Posterior vena cava (tissue), 2 donors: ENCODE data around the gene DRC1. TPM values are rescaled to one million over a fixed set of nuclear protein-coding genes. Genes with fewer than 3 reads are reported as not detected.
A peak's percentile ranks its signal among the peaks of the same experiment; 100 is the strongest.

Experiments used
- DNase-seq: peaks from one replicate; pipeline ENCODE4 v3.0.0-alpha.2; 2020; ENCODE audit warnings: low spot score
- intact Hi-C, 2 donors: fragments of 100-400 bp; cut with DNase I; formaldehyde crosslinking; loops; one replicate each; pipeline versions ENCODE4 v1.14.1 to v1.14.2; 2022 to 2023
- total RNA-seq, 2 donors: library from RNA; stranded (reverse); fragmentation: NEBNext Ultra II Directional; extraction: Animal tissue kit (Norgen Biotek cat#: 25700); gene quantifications; one replicate each; pipeline ENCODE4 v1.2.1, GENCODE V29; 2021
- donor health status: DM: yes; HTN: yes; CAD: no.
- donor health status: DM: yes; HTN: yes; CAD: no.

Gene DRC1
- total RNA-seq, 2 donors from 2014 or later = not detected

DNA sequence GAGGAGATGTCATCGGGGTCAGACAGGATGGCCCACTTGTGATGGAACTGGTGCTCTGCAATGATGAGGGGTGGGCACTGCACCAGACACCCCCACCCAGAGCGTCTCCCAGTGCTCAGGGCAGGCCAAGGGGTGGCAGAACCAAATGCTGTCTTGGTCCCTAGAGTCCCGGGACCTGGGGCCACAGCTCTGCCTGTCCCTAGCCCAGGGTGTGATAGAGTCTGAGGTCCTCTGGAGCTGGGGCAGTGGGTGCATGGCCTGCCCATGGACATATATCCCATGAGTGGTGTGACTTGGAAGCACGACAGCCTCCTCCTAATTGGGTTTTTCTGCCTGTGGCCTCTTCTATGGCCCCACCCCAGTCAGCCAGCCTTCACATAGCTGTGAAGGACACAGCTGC lies 82.9 kb downstream of the DRC1 start:
- intact Hi-C loops = loop anchor here in 1 of 2 donors (10.0 kb wide), 1 partner anchor 1850 kb away; no protein-coding TSS in a partner anchor
- no peak for DNase-seq

DNA sequence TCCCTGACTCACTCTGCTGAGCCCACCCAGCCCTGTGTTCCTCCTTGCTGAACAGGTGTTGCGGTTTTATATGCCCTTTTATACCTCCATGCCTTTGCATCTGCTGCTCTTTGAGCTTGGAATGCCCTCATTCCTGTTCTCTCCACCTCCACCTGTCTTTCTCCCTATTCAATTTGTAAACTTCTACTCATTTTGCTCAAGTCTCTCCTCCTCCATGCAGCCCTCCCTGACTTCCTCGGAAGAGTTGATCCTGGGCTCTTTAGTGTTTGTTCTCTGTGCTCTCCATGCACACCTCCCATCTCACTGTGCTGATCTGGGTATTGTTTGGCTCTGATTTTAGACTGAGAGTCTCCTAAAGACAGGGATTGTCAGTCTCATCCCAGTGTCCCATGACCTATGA lies 83.4 kb downstream of the DRC1 start:
- intact Hi-C loops = loop anchor here in 1 of 2 donors (10.0 kb wide), 1 partner anchor 1850 kb away; no protein-coding TSS in a partner anchor

DNA sequence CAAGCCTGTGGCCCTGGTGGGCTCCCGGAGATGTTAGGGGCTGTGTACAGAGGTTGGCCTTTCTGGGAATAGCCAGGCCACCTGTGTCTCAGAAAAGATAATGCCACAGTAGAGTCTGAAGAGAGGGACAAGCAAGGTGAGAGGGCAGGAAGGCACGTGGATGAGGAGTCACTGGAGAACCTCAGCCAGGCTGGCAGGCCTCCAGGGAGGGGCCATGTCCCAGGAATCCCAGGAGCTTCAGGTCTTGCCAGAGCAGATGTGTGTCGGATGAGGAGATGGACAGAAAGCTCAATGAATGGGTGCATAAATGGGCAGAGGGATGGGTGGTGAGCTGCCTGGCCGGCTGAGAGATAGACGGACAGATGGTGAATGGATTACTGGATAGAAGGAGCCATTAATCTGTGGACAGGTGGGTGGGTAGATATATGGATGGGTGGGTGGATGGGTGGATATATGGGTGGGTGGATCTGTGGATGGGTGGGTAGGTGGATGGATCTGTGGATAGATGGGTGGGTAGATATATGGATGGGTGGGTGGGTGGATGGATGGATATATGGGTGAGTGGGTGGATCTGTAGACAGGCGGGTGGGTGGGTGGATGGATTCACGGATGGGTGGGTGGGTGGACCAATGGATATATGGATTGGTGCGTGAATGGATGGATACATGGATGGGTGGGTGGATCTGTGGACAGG lies 84.2 kb downstream of the DRC1 start:
- DNase-seq = no peak

More for the DNA sequence above, 83.4 kb downstream of the DRC1 start:
- no peak for DNase-seq

DNA sequence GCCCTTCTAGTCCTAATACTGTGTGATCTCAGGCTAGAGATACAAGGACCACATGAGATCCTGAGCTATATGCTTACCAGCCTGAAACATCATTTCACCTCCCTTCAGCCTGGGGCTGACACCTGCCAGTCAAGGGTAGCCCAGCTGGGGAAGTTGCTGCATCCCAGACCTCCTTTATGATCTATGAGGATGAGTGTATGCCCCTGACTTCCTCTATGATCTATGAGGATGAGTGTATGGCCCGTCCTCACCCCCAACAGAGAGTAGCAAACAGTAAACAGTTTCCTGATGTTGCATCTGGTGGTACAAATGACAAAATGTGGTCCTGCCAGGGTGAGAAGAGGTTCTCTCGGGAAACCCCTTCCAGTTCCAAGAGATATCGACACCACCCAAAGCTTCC lies 85.1 kb downstream of the DRC1 start:
- intact Hi-C loops = loop anchor here in 1 of 2 donors (10.0 kb wide), 1 partner anchor 1848 kb away; no protein-coding TSS in a partner anchor
- DNase-seq = no peak

More for the DNA sequence above, 84.2 kb downstream of the DRC1 start:
- intact Hi-C loops = loop anchor here in 1 of 2 donors (10.0 kb wide), 1 partner anchor 1849 kb away; no protein-coding TSS in a partner anchor

DNA sequence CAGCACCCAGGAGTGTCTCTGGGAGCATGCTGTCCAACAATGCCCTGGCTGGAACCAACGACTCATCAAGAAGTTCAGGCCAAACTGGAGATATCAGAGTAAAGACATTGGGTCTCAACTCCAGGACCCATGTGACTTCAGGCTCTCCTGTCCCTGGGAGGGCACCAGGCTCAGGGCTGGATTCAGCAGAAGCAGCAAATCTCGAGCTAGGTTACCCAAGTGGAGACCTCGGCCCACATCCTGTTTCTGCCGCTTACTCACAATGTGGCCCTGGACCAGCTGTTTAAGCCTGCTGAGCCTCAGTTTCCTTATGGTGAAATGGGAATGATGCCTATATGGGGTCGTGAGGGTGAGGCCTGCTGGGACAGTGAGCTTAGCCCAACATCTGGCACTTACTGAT lies 85.5 kb downstream of the DRC1 start:
- intact Hi-C loops = loop anchor here in 1 of 2 donors (10.0 kb wide), 1 partner anchor 1848 kb away; no protein-coding TSS in a partner anchor
- no peak for DNase-seq

DNA sequence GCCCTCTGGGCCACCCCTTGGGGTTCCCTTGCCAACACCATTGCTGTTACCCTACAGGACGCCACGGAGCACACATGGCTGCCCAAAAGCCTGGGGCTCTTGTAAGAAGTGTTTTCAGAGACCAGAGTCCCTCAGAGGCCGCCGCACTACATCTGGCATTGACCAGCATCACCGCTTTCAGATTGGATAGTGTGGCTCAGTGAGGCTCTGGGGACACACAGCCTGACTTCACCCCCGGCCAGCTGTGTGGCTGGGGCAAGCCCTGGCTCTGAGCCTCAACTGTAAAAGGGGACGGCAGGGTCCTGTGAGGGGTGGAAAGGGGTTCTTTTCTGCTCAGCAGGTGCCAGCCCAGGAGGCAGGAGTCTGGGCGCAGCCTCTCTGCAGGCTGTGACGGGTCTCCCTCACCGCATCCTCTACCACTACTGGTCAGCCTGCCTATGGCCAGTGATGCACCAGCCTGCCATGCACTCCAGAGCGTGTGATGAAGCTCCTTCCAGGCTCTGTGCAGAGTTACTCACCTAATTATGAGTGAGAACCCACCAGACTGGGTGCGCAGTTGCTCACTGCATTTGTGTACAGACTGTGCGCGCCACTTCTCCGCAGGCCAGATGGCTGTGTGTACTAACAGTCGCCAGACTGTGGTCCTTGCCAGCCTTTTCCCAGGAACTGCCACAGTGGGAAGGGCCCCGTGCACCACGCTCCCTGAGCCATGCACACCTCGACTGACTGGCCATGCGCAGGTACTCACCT lies 86.9 kb downstream of the DRC1 start:
- no peak for DNase-seq
- intact Hi-C loops = loop anchor here in 1 of 2 donors (10.0 kb wide), 1 partner anchor 1846 kb away; no protein-coding TSS in a partner anchor

DNA sequence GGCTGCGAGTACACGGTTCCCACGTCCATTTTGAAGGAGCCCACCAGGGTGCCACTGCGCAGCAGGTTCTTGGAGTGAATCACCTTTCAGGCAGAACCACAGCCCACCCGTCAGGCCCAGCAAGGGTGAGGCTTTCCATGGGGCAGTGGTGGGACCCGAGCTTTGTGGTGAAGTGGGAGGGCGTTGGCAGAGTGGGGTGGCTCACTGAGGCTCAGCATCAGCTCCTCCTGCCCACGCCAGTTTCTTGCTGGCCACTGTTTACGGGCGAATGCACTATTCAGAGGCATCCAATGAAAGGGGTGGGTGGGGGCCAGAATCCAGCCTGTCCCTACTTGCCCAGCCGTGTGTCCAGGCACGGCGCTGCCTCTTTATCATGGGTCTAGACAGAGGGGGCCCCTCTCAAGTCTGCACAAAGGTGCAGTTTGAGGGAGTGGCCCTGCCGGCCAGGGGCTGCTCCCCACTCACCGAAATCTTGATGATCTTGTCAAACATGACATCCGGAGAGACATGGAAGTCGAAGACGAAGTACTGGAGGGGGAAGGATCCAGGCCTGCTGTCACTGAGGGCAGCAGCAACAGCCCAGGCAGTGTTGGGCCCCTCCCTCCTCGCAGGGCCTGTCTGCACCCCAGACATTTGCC lies 87.6 kb downstream of the DRC1 start:
- DNase-seq = no peak
- intact Hi-C loops = loop anchor here in 1 of 2 donors (10.0 kb wide), 1 partner anchor 1845 kb away; no protein-coding TSS in a partner anchor

DNA sequence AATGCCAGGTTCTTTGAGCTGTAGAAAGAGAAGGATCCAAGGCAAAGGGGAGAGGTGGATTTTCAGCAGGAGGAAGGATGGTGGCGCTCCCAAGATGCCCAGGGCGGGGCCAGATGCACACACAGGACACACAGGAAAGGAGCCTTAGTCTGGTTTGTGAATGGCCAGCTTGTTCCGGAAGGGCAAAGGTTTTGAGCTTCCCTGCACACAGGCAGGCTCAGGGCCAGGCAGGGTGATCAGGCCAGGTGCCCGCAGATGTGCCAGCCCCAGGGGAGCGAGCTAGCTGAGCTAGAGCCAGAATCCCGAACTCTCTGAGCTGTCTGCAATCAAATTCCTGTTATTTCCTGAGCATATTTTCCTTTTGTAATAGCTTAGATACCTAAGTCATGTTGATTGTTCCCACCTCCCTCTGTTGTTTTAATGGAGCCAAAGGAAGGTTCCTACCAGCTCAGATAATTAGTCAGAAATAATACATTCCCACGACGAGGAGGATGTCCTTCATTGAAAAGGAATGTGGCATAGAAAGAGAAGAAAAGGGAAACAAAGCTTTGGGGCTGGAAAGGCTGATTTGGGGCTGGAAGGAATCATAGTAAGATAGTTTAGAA lies 89.9 kb downstream of the DRC1 start:
- no peak for DNase-seq

DNA sequence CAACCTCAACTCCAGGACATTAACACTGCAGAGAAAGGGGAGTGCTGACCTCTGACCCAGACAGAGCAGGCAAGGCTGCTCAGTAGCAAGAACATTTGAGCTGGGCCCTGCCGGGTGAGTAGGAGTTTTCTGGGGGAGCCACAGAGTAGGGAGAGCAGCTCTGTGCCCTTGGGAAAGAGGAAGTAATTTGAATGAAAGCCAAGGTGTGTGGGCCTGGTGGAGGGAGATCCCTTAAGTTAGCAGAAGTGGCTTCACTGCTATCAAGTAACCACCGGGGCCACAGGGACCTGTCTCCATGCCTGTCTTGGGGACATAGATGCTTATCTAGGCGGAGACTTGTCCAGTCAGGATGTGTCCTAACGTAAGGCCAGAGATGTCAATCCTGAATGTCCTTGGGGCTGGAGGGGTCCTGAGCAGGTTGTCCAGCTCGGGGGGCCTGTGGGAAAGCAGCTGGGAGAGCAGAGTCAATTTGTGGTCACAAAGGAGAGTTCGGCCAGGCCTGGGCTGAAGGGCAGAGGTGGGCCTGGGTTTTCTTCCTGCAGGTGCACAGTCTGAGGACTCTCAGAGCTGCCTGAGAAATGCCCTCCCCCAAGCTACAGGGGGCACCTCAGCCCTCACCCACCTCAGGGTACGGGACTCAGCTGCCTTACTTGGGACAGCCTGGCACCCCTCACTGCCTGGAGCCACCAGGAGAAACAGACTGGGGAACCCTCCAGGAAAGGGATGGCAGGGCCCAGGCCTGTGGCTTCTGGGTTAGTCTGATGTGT lies 91.2 kb downstream of the DRC1 start:
- no peak for DNase-seq
- intact Hi-C loops = loop anchor here in 1 of 2 donors (10.0 kb wide), 1 partner anchor 1562 kb away; no protein-coding TSS in a partner anchor

More for the DNA sequence above, 89.9 kb downstream of the DRC1 start:
- intact Hi-C loops = loop anchor here in 1 of 2 donors (10.0 kb wide), 1 partner anchor 1563 kb away; no protein-coding TSS in a partner anchor

DNA sequence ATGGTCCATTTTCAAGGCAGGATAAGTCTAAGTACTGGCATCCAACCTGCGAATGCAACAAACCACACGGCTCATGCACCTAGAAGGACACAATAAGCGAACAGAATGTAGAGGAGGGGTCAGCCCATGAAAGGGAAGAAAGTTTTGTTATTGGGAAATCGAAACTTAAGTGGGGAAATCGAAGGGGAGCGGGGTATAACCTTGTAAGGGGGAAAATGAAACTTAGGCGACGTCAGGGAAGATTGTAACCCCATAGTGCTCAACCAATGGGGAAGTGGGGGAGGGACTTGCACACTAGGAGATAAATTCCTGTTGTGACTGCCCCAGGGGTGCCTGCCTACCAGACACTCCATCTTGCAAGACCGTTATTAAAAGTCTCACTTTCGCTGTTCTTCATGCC lies 91.8 kb downstream of the DRC1 start:
- no peak for DNase-seq
- intact Hi-C loops = loop anchor here in 1 of 2 donors (10.0 kb wide), 1 partner anchor 1561 kb away; no protein-coding TSS in a partner anchor

DNA sequence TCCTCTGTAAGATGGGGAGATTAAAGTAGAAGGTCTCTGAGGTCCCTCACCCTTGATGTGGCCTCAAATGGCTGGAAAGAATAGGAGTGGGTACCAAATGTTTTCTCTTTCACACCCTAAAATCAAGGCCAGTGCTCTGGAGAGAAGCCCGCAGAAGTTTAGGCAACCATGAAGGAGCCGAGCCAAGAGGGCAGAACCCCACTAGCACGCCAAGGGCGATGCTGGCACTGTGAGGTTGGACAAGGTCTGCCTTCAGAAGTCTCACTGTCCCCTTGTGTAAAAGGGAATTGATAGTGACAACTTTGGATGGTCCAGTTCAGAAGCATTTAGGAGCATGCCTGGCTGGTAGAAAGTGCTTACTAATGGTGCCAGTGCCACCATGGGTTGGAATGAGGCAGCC lies 92.5 kb downstream of the DRC1 start:
- intact Hi-C loops = loop anchor here in 1 of 2 donors (10.0 kb wide), 1 partner anchor 1561 kb away; no protein-coding TSS in a partner anchor
- DNase-seq = no peak

DNA sequence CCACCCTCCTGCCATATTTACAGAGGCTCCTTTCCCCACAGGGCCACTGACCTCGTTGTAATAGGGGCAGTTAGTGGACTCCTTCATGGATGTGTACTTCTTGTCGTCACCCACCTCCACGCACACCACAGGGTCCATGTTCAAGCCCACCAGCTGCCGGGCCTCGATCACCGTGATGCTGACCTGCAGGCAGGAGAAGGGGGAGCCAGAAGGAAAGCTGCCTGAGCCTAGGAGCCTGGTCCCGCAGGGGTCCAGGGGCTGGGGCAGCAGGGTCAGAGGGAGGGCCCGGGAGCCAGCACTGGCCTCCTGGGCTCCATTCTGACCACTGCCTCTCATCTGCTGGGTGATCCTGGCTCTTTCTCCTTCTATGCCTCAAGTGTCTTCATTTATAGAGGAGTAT lies 93.2 kb downstream of the DRC1 start:
- intact Hi-C loops = loop anchor here in 1 of 2 donors (10.0 kb wide), 1 partner anchor 1560 kb away; no protein-coding TSS in a partner anchor
- no peak for DNase-seq

DNA sequence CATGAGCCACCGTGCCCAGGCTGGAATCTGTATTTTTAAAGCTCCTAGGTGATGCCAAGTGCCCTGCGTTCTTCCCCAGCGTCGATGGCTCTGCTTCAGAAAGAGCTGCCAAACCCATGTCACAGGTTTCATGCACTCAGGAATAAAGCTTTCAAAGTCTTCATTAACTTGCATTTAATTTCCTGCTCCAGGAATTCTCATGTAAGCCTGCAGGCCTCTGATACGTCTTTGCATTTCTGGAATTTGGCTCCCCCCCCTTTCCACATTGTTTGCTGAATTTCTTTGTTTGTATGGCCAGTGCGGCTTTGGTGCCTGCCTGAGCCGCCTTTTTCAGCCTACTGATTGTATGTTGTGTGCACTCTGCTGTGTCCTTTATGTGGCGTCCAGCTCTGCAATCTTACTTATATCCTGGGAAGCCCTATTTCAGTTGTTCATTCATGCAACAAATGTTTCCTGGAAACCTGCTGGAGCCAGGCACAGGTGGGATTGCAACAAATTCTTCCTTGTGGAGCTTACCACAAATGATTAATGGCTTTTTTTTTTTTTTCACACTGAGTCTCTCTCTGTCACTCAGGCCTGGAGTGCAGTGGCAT lies 94.1 kb downstream of the DRC1 start:
- no peak for DNase-seq
- intact Hi-C loops = loop anchor here in 1 of 2 donors (10.0 kb wide), 1 partner anchor 1559 kb away; no protein-coding TSS in a partner anchor

DNA sequence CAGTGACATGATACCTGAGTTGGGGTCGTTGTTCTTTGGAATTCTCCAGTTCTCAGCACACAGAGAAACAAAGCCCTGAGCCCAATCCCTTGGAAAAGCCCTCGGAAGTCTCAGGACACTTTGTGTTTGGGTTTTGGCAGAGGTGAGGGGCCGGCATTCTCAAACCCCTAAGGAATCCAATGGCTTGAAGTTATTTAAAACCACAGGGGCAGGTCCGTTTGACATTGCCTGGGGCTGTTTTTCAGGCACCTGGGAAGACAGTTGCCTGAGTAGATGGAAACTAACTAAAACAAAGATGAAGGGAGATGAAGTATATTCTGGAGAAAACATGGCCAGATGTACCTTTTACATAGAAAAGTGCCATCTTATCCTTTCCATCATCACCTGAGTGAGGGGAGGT lies 98.7 kb downstream of the DRC1 start:
- no peak for DNase-seq
- intact Hi-C loops = no loop called here

DNA sequence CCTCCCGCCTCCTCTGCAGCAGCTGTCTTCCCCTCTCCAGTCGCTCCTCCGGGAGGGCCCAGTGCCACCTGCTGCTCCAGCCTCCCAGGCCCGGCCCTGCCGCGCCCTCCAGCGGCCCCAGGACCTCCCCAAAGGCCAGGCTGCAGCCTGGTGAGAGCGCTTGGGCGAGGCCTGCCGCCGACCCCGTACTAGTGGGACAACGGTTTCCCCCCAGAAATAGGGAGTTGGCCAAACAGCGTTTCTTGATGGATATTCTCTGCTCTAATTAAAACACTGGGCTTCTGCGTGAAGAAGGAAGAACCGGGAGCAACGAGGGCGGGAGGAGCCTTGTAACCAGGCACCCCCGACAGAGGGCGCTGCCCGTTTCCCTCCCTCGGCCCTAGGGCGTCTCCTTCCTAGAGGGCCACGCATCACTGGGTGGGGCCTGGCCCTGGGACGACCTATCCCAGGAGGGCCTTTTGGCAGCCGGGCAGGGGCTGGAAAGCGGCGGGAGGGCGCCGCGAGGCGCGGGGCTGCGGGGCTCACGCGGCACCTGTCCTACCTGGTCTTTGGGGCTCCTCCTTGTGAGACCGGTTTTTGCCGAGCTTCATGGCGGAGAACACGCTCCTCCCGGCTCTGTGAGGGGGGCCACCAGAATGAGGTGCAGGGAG lies 101.6 kb downstream of the DRC1 start:
- DNase-seq = peak; percentile 93
- intact Hi-C loops = no loop called here

DNA sequence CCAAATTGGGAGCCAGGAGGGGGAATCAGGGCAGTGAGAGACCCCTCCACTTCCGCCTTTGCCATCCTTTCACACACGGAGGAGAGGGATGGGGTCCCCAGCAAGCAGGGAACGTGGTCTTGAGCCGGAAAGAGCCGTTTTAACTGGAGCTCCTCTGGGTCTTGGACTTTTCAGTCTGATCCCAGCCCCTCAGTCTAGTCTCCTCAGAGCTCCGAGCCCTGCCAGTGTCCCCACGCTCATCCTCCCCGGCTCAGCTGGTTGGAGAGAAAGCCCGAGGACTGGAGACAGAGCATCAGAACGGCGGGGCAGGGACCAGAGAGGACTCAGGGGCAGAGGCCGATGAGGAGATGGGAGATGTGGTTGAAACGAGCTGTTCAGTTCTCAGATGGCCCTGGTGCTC lies 102.3 kb downstream of the DRC1 start:
- intact Hi-C loops = no loop called here
- DNase-seq = no peak

DNA sequence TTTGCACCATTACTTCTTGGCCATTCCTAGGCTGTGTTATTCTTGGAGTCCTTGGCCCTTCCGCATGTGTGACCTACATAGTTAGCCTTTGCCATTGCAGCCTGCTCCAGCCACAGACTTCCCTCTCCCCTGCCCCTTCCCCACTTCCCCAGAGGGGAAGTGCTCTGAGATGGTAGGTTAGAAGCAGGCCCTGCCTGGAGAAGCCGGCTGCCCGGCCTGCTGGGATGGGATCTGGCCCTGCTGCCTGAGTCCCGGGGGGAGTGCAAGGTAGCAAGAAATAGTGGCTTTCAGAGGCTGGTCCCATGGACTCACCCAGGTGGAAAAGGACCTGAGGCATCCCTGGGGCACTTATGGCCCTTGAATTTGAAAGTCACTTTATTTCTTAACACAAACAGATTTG lies 104.6 kb downstream of the DRC1 start:
- intact Hi-C loops = loop anchor here in 1 of 2 donors (5.0 kb wide), 1 partner anchor 1871 kb away; no protein-coding TSS in a partner anchor
- no peak for DNase-seq
